Upper lobe of left lung (tissue), 6 donors: ENCODE results near the gene PBX4. TPM values are rescaled to one million over a fixed set of nuclear protein-coding genes. Genes with fewer than 3 reads are reported as not detected.

Experiments
- ATAC-seq, 2 donors: fragments of 200-7000 bp; cut with Tn5 transposase; one replicate each; pipeline ENCODE4 v1.9.1; 2022; ENCODE audit warnings: mild to moderate bottlenecking in 2 of 2, moderate library complexity in 2 of 2; ENCODE audit not compliant: low FRiP score in 2 of 2
- DNase-seq, 2 donors: peaks; one replicate each; pipeline ENCODE4 v3.0.0-alpha.2; 2019 to 2020
- H3K27ac ChIP-seq, 4 donors: fragments of 200-600 bp; sonication (generic); one replicate each; pipeline ENCODE4 v1.5.1; 2016 to 2019
- H3K27me3 ChIP-seq, 4 donors: fragments of 200-600 bp; sonication (generic); one replicate each; pipeline ENCODE4 v1.5.1; 2017 to 2019
- H3K36me3 ChIP-seq, 4 donors: fragments of 200-600 bp; sonication (generic); one replicate each; pipeline ENCODE4 v1.5.1; 2016 to 2019
- H3K4me1 ChIP-seq, 4 donors: fragments of 200-600 bp; sonication (generic); one replicate each; pipeline ENCODE4 v1.5.1; 2018 to 2019
- H3K4me3 ChIP-seq, 4 donors: fragments of 200-600 bp; sonication (generic); one replicate each; pipeline ENCODE4 v1.5.1; 2017 to 2019; ENCODE audit warnings: mild to moderate bottlenecking in 2 of 4, moderate library complexity in 1 of 4
- H3K9me3 ChIP-seq, 4 donors: fragments of 200-600 bp; sonication (generic); one replicate each; pipeline ENCODE4 v1.5.1; 2018 to 2019
- CTCF ChIP-seq, 6 experiments: fragments of 450-650 bp in 4 of 6; fragments of 200-600 bp in 2 of 6; sonication (generic) in 2 of 6; IDR thresholded peaks; one replicate each; pipeline ENCODE4 v1.5.1; 2016 to 2019; ENCODE audit warnings: antibody characterized with exemption in 6 of 6
- EP300 ChIP-seq, 4 donors: sonication (generic); formaldehyde crosslinking; IDR thresholded peaks; one replicate each; pipeline ENCODE4 v1.5.1; 2017; ENCODE audit warnings: antibody characterized with exemption in 4 of 4, control low read depth in 2 of 4
- POLR2A ChIP-seq, 4 donors: fragments of 450-650 bp; IDR thresholded peaks; one replicate each; pipeline ENCODE4 v1.5.1; 2016 to 2017; ENCODE audit warnings: antibody characterized with exemption in 4 of 4, mild to moderate bottlenecking in 2 of 4
- POLR2AphosphoS5 ChIP-seq, 2 donors: sonication (generic); formaldehyde crosslinking; IDR thresholded peaks; one replicate each; pipeline ENCODE4 v1.5.1; 2017; ENCODE audit warnings: antibody characterized with exemption in 2 of 2
- WGBS, 2 donors: methylation state at CpG; one replicate each; pipeline ENCODE4 v1.1.5; 2017 to 2018; 5-methylcytosine and 5-hydroxymethylcytosine counted together
- total RNA-seq, 6 donors: library from RNA; depleted of rRNA in 4 of 6; stranded (reverse); fragments of >200 nt in 4 of 6; gene quantifications; one replicate each; pipeline versions ENCODE4 v1.1.0 to v1.2.1, GENCODE V29; 2016 to 2021
- donor health status: DM: no; HTN: no; CAD: no; lungs with moderate emphysema.
- donor health status: DM: no; HTN: yes; CAD: no; lungs with severe emphysema.

The PBX4 gene
- total RNA-seq, 6 donors from 2014 or later, result 2.0 to 30.4 (median 5.8) TPM

- Histone ChIP-seq H3K36me3 (peaks cover 0 to 10% (median 0%) of the 10 kb centered on the region in 4 donors), H3K4me1 (peaks cover 16 to 22% (median 20%) of the 10 kb centered on the region in 4 donors)
- TF ChIP-seq CTCF (IDR thresholded peaks at IDR 0.05) (no peak), POLR2A (IDR thresholded peaks at IDR 0.05) (no peak), POLR2AphosphoS5 (IDR thresholded peaks at IDR 0.05) (no peak), EP300 (IDR thresholded peaks at IDR 0.05) (no peak)
Observed at GRCh38 chr19:19624032-19624570, 5.6 kb upstream of the PBX4 start.

GRCh38 chr19:19623383-19623782 lies 4.9 kb upstream of the PBX4 start:
- 73 to 78% methylated on average over 5 of the region's 5 CpGs for WGBS, 2 donors

More at GRCh38 chr19:19624032-19624570, 5.6 kb upstream of the PBX4 start:
- H3K27me3 ChIP-seq, result peaks cover 0 to 4% (median 0%) of the 10 kb centered on the region in 4 donors
- no peak overlapping the region for H3K4me3 ChIP-seq
- DNase-seq (peak in 1 of 2 donors; percentile 69), ATAC-seq (no peak)
- no peak overlapping the region for H3K27ac ChIP-seq
- H3K9me3 ChIP-seq, result no peaks in the 10 kb centered on the region
- 95% methylated on average over 19 of the region's 19 CpGs for WGBS, 2 donors

GRCh38 chr19:19619849-19620210 lies 1.3 kb upstream of the PBX4 start:
- Histone ChIP-seq H3K27ac (no peak overlapping the region), H3K9me3 (no peaks in the 10 kb centered on the region), H3K4me1 (peaks cover 8 to 18% (median 15%) of the 10 kb centered on the region in 4 donors), H3K36me3 (peaks cover 0 to 10% (median 0%) of the 10 kb centered on the region in 4 donors), H3K27me3 (no peaks in the 10 kb centered on the region), H3K4me3 (no peak overlapping the region)
- ATAC-seq (no peak), DNase-seq (no peak)
- TF ChIP-seq POLR2A (IDR thresholded peaks at IDR 0.05), result no peak
- TF ChIP-seq EP300 (IDR thresholded peaks at IDR 0.05), result no peak
- TF ChIP-seq CTCF (IDR thresholded peaks at IDR 0.05), result no peak
- no peak for TF ChIP-seq POLR2AphosphoS5 (IDR thresholded peaks at IDR 0.05)
- WGBS, 2 donors, result 65 to 67% methylated on average over 7 of the region's 7 CpGs

More at GRCh38 chr19:19623383-19623782, 4.9 kb upstream of the PBX4 start:
- Histone ChIP-seq H3K4me3 (no peak overlapping the region), H3K9me3 (no peaks in the 10 kb centered on the region), H3K4me1 (peaks cover 15 to 22% (median 18%) of the 10 kb centered on the region in 4 donors), H3K36me3 (peaks cover 0 to 10% (median 0%) of the 10 kb centered on the region in 4 donors), H3K27ac (no peak overlapping the region), H3K27me3 (peaks cover 0 to 4% (median 0%) of the 10 kb centered on the region in 4 donors)
- ATAC-seq (no peak), DNase-seq (no peak)
- TF ChIP-seq POLR2A (IDR thresholded peaks at IDR 0.05) (no peak), EP300 (IDR thresholded peaks at IDR 0.05) (no peak), POLR2AphosphoS5 (IDR thresholded peaks at IDR 0.05) (no peak), CTCF (IDR thresholded peaks at IDR 0.05) (no peak)

GRCh38 chr19:19619181-19619848 lies 828 bp upstream of the PBX4 start:
- no peak for TF ChIP-seq EP300 (IDR thresholded peaks at IDR 0.05)
- TF ChIP-seq POLR2AphosphoS5 (IDR thresholded peaks at IDR 0.05), result no peak
- TF ChIP-seq CTCF (IDR thresholded peaks at IDR 0.05), result no peak
- TF ChIP-seq POLR2A (IDR thresholded peaks at IDR 0.05), result no peak
- Histone ChIP-seq H3K9me3 (no peaks in the 10 kb centered on the region), H3K27me3 (no peaks in the 10 kb centered on the region), H3K27ac (no peak overlapping the region), H3K4me1 (peaks cover 8 to 18% (median 15%) of the 10 kb centered on the region in 4 donors), H3K36me3 (peaks cover 0 to 8% (median 0%) of the 10 kb centered on the region in 4 donors), H3K4me3 (peak overlapping the region in 3 of 4 donors; percentile 54 to 67 (median 61))
- ATAC-seq (no peak), DNase-seq (peak in 1 of 2 donors; percentile 60)
- 55 to 57% methylated on average over 19 to 20 of the region's 21 CpGs for WGBS, 2 donors
